GM19035 (cell line): ENCODE data around the gene SLC14A1.

Source experiments
- ATAC-seq: cut with Tn5 transposase; IDR thresholded peaks from one replicate; pipeline ENCODE4 v1.9.1; 2021; ENCODE audit not compliant: unreplicated experiment

SLC14A1 gene

GRCh38 chr18:45719106-45719505 is 4.9 kb upstream of the SLC14A1 start:
- no peak for ATAC-seq

- ATAC-seq, result peak; percentile 90
These were observed 1.1 kb upstream of the SLC14A1 start for GRCh38 chr18:45722899-45723298.

GRCh38 chr18:45724601-45725000 is 620 bp downstream of the SLC14A1 start:
- no peak for ATAC-seq

- no peak for ATAC-seq
These were observed 1.4 kb downstream of the SLC14A1 start for GRCh38 chr18:45725336-45725735.

GRCh38 chr18:45726603-45727002 is 2.6 kb downstream of the SLC14A1 start:
- ATAC-seq, result no peak

GRCh38 chr18:45727068-45727467 is 3.1 kb downstream of the SLC14A1 start:
- ATAC-seq, result no peak

- no peak for ATAC-seq
These were observed 4.5 kb downstream of the SLC14A1 start for GRCh38 chr18:45728336-45729010.

- ATAC-seq, result no peak
These were observed 7.0 kb downstream of the SLC14A1 start for GRCh38 chr18:45730832-45731575.

GRCh38 chr18:45731716-45732115 is 7.7 kb downstream of the SLC14A1 start:
- ATAC-seq, result no peak

GRCh38 chr18:45733535-45733934 is 9.6 kb downstream of the SLC14A1 start:
- ATAC-seq, result no peak

GRCh38 chr18:45734505-45734904 is 10.5 kb downstream of the SLC14A1 start:
- ATAC-seq, result no peak

GRCh38 chr18:45734944-45735343 is 11.0 kb downstream of the SLC14A1 start:
- no peak for ATAC-seq

GRCh38 chr18:45738660-45739059 is 14.7 kb downstream of the SLC14A1 start:
- no peak for ATAC-seq

GRCh38 chr18:45739268-45739667 is 15.3 kb downstream of the SLC14A1 start:
- ATAC-seq, result no peak

GRCh38 chr18:45739848-45740247 is 15.9 kb downstream of the SLC14A1 start:
- ATAC-seq, result no peak

- ATAC-seq, result no peak
These were observed 17.1 kb downstream of the SLC14A1 start for GRCh38 chr18:45741056-45741455.

GRCh38 chr18:45745817-45746461 is 22.0 kb downstream of the SLC14A1 start:
- ATAC-seq, result no peak

GRCh38 chr18:45748501-45748900 is 24.5 kb downstream of the SLC14A1 start:
- ATAC-seq, result no peak

GRCh38 chr18:45749918-45750689 is 26.1 kb downstream of the SLC14A1 start:
- ATAC-seq, result no peak

- no peak for ATAC-seq
These were observed 27.8 kb downstream of the SLC14A1 start for GRCh38 chr18:45751766-45752165.

GRCh38 chr18:45752681-45753080 is 28.7 kb downstream of the SLC14A1 start:
- no peak for ATAC-seq
